ENCODE results near the gene FBXO24. TPM values are rescaled to one million over a fixed set of nuclear protein-coding genes. Genes with fewer than 3 reads are reported as not detected.

FBXO24 gene
- total and polyA plus RNA-seq, 7 donors: 0.27 to 2.8 (median 0.83) TPM; not detected in 1

GRCh38 chr7:100641463-100641859 lies 55.3 kb downstream of the FBXO24 start, which contains the start of gene TFR2:
TSS of gene TFR2 (minus strand) at chr7:100641552. CDS start at chr7:100641509, 43 bp downstream.
- no peaks in the 10 kb centered on the region for H3K4me1 ChIP-seq
- TF ChIP-seq EP300 (IDR thresholded peaks at IDR 0.05) (no peak), POLR2AphosphoS5 (IDR thresholded peaks at IDR 0.05) (no peak), POLR2A (IDR thresholded peaks at IDR 0.05) (no peak), CTCF (IDR thresholded peaks at IDR 0.05) (no peak)
- no peak for DNase-seq
- H3K36me3 ChIP-seq: no peaks in the 10 kb centered on the region
- H3K27me3 ChIP-seq: peaks cover 0 to 45% (median 25%) of the 10 kb centered on the region in 3 donors
- no peak within 1 kb of the TSS for H3K27ac ChIP-seq
- WGBS, 2 donors: 34 to 54% methylated on average over 10 of the region's 10 CpGs
- no peak within 1 kb of the TSS for H3K4me3 ChIP-seq
- intact Hi-C loops (cut with DNase I): no loop called here
- H3K9me3 ChIP-seq: no peaks in the 10 kb centered on the region

- no peaks in the 10 kb centered on the region for H3K4me1 ChIP-seq
- no peak overlapping the region for H3K27ac ChIP-seq
- intact Hi-C loops (cut with DNase I): no loop called here
- H3K36me3 ChIP-seq: no peaks in the 10 kb centered on the region
- no peak for TF ChIP-seq POLR2A (IDR thresholded peaks at IDR 0.05)
- TF ChIP-seq POLR2AphosphoS5 (IDR thresholded peaks at IDR 0.05): no peak
- TF ChIP-seq EP300 (IDR thresholded peaks at IDR 0.05): no peak
- no peak for TF ChIP-seq CTCF (IDR thresholded peaks at IDR 0.05)
- H3K4me3 ChIP-seq: no peak overlapping the region
- no peak for DNase-seq
- no peaks in the 10 kb centered on the region for H3K9me3 ChIP-seq
- WGBS, 2 donors: 70 to 82% methylated on average over 10 of the region's 10 CpGs
- H3K27me3 ChIP-seq: peaks cover 0 to 45% (median 30%) of the 10 kb centered on the region in 3 donors
These were observed 55.9 kb downstream of the FBXO24 start for GRCh38 chr7:100641860-100642533.

- no peaks in the 10 kb centered on the region for H3K9me3 ChIP-seq
- no peak for DNase-seq
- no peak overlapping the region for H3K4me3 ChIP-seq
- H3K27me3 ChIP-seq: peaks cover under 1 to 48% (median 36%) of the 10 kb centered on the region in 3 donors
- TF ChIP-seq POLR2AphosphoS5 (IDR thresholded peaks at IDR 0.05) (no peak), EP300 (IDR thresholded peaks at IDR 0.05) (no peak), POLR2A (IDR thresholded peaks at IDR 0.05) (no peak), CTCF (IDR thresholded peaks at IDR 0.05) (no peak)
- no peak overlapping the region for H3K27ac ChIP-seq
- H3K36me3 ChIP-seq: no peaks in the 10 kb centered on the region
- intact Hi-C loops (cut with DNase I): no loop called here
- WGBS, 2 donors: 34 to 60% methylated on average over 11 of the region's 11 CpGs
- no peaks in the 10 kb centered on the region for H3K4me1 ChIP-seq
These were observed 56.4 kb downstream of the FBXO24 start for GRCh38 chr7:100642534-100642907.

GRCh38 chr7:100649826-100650565 lies 63.9 kb downstream of the FBXO24 start:
- no peak for DNase-seq
- H3K4me1 ChIP-seq: no peaks in the 10 kb centered on the region
- intact Hi-C loops (cut with DNase I): no loop called here
- no peak overlapping the region for H3K4me3 ChIP-seq
- H3K9me3 ChIP-seq: no peaks in the 10 kb centered on the region
- H3K27me3 ChIP-seq: peaks cover 4 to 61% (median 31%) of the 10 kb centered on the region in 3 donors
- no peak overlapping the region for H3K27ac ChIP-seq
- 78 to 83% methylated on average over 15 of the region's 15 CpGs for WGBS, 2 donors
- TF ChIP-seq POLR2AphosphoS5 (IDR thresholded peaks at IDR 0.05) (no peak), POLR2A (IDR thresholded peaks at IDR 0.05) (no peak), EP300 (IDR thresholded peaks at IDR 0.05) (no peak), CTCF (IDR thresholded peaks at IDR 0.05) (no peak)
- H3K36me3 ChIP-seq: no peaks in the 10 kb centered on the region

Small RNA genes within 50 kb of the gene (small RNA-seq; reads per million reads assigned to genes)
- 0 reads per million in 3 donors for gene SAP25

Other genes with a start within 250 kb of the FBXO24 start
- gene PILRB, start 228.2 kb upstream of the FBXO24 start, total RNA-seq: 10 to 100 TPM; 25.3 to 56.2 (median 44.4) TPM
- 10 to 100 TPM in 1 of 3 donors, 1 to 10 TPM in 2; 4.9 to 65.6 (median 7.2) TPM for gene PILRB, start 228.2 kb upstream of the FBXO24 start, polyA plus RNA-seq
- 10 to 100 TPM in 1 of 4 donors, 1 to 10 TPM in 3; 5.0 to 10.0 (median 5.9) TPM for gene PILRA, start 212.8 kb upstream of the FBXO24 start, total RNA-seq
- gene PILRA, start 212.8 kb upstream of the FBXO24 start, polyA plus RNA-seq: 1 to 10 TPM; 5.4 to 6.9 (median 5.5) TPM
- gene ZCWPW1, start 157.6 kb upstream of the FBXO24 start, total RNA-seq: 1 to 10 TPM; 3.8 to 9.4 (median 6.2) TPM
- gene ZCWPW1, start 157.6 kb upstream of the FBXO24 start, polyA plus RNA-seq: 1 to 10 TPM; 1.2 to 6.2 (median 5.4) TPM
- 10 to 100 TPM; 20.0 to 29.7 (median 25.5) TPM for gene MEPCE, start 156.5 kb upstream of the FBXO24 start, total RNA-seq
- 10 to 100 TPM; 18.0 to 32.1 (median 19.7) TPM for gene MEPCE, start 156.5 kb upstream of the FBXO24 start, polyA plus RNA-seq
- 10 to 100 TPM; 17.4 to 42.6 (median 35.2) TPM for gene PPP1R35, start 149.8 kb upstream of the FBXO24 start, total RNA-seq
- 10 to 100 TPM; 28.2 to 45.5 (median 31.4) TPM for gene PPP1R35, start 149.8 kb upstream of the FBXO24 start, polyA plus RNA-seq
- under 1 TPM in 1 of 4 donors, not detected in 3; 0.95 TPM for gene SPACDR, start 122.1 kb upstream of the FBXO24 start, total RNA-seq
- under 1 TPM in 1 of 3 donors, not detected in 2; 0.63 TPM for gene SPACDR, start 122.1 kb upstream of the FBXO24 start, polyA plus RNA-seq
- 10 to 100 TPM; 24.4 to 31.6 (median 28.5) TPM for gene TSC22D4, start 107.1 kb upstream of the FBXO24 start, total RNA-seq
- gene TSC22D4, start 107.1 kb upstream of the FBXO24 start, polyA plus RNA-seq: 10 to 100 TPM; 46.8 to 53.5 (median 51.1) TPM
- 1 to 10 TPM; 1.1 to 1.5 (median 1.4) TPM for gene NYAP1, start 102.4 kb upstream of the FBXO24 start, total RNA-seq
- gene NYAP1, start 102.4 kb upstream of the FBXO24 start, polyA plus RNA-seq: 1 to 10 TPM in 1 of 3 donors, under 1 TPM in 1, not detected in 1; 0.23 to 1.6 TPM
- 10 to 100 TPM; 17.5 to 32.7 (median 20.2) TPM for gene AGFG2, start 47.1 kb upstream of the FBXO24 start, total RNA-seq
- gene AGFG2, start 47.1 kb upstream of the FBXO24 start, polyA plus RNA-seq: 10 to 100 TPM; 28.8 to 33.0 (median 30.7) TPM
- 1 to 10 TPM in 2 of 4 donors, under 1 TPM in 1, not detected in 1; 0.71 to 2.5 (median 1.9) TPM for gene SAP25, start 12.4 kb upstream of the FBXO24 start, total RNA-seq
- 1 to 10 TPM in 1 of 3 donors, not detected in 2; 7.2 TPM for gene SAP25, start 12.4 kb upstream of the FBXO24 start, polyA plus RNA-seq
- 10 to 100 TPM; 28.9 to 74.5 (median 42.9) TPM for gene LRCH4, start 199 bp upstream of the FBXO24 start, total RNA-seq
- 10 to 100 TPM; 28.2 to 92.3 (median 40.7) TPM for gene LRCH4, start 199 bp upstream of the FBXO24 start, polyA plus RNA-seq
- gene PCOLCE, start 16.0 kb downstream of the FBXO24 start, total RNA-seq: 10 to 100 TPM; 14.3 to 76.4 (median 21.4) TPM
- gene PCOLCE, start 16.0 kb downstream of the FBXO24 start, polyA plus RNA-seq: 10 to 100 TPM in 2 of 3 donors, 1 to 10 TPM in 1; 2.3 to 36.7 (median 10.8) TPM
- 10 to 100 TPM in 3 of 4 donors, 1 to 10 TPM in 1; 8.0 to 16.4 (median 12.0) TPM for gene MOSPD3, start 26.2 kb downstream of the FBXO24 start, total RNA-seq
- 10 to 100 TPM; 18.0 to 19.2 (median 18.7) TPM for gene MOSPD3, start 26.2 kb downstream of the FBXO24 start, polyA plus RNA-seq
- gene TFR2, start 55.2 kb downstream of the FBXO24 start, total RNA-seq: under 1 TPM in 1 of 4 donors, not detected in 3; 0.71 TPM
- 1 to 10 TPM in 1 of 3 donors, not detected in 2; 2.2 TPM for gene TFR2, start 55.2 kb downstream of the FBXO24 start, polyA plus RNA-seq
- under 1 TPM in 2 of 4 donors, not detected in 2; 0.68 to 0.71 TPM for gene ACTL6B, start 70.1 kb downstream of the FBXO24 start, total RNA-seq
- gene ACTL6B, start 70.1 kb downstream of the FBXO24 start, polyA plus RNA-seq: under 1 TPM in 1 of 3 donors, not detected in 2; 0.58 TPM
- 100 to 1,000 TPM; 133 to 199 (median 163) TPM for gene GNB2, start 87.4 kb downstream of the FBXO24 start, total RNA-seq
- 100 to 1,000 TPM; 230 to 286 (median 236) TPM for gene GNB2, start 87.4 kb downstream of the FBXO24 start, polyA plus RNA-seq
- gene GIGYF1, start 107.9 kb downstream of the FBXO24 start, total RNA-seq: 10 to 100 TPM; 24.8 to 47.1 (median 26.6) TPM
- 10 to 100 TPM in 1 of 3 donors, 1 to 10 TPM in 2; 3.5 to 27.9 (median 4.8) TPM for gene GIGYF1, start 107.9 kb downstream of the FBXO24 start, polyA plus RNA-seq
- gene POP7, start 119.8 kb downstream of the FBXO24 start, total RNA-seq: 10 to 100 TPM; 20.5 to 39.5 (median 31.7) TPM
- 10 to 100 TPM; 43.5 to 46.2 (median 44.4) TPM for gene POP7, start 119.8 kb downstream of the FBXO24 start, polyA plus RNA-seq
- gene EPO, start 134.1 kb downstream of the FBXO24 start, total RNA-seq: not detected
- not detected for gene EPO, start 134.1 kb downstream of the FBXO24 start, polyA plus RNA-seq
- not detected for gene ZAN, start 147.3 kb downstream of the FBXO24 start, total RNA-seq
- gene ZAN, start 147.3 kb downstream of the FBXO24 start, polyA plus RNA-seq: not detected
- 10 to 100 TPM; 23.9 to 35.5 (median 29.3) TPM for gene EPHB4, start 241.2 kb downstream of the FBXO24 start, total RNA-seq
- 10 to 100 TPM in 2 of 3 donors, 1 to 10 TPM in 1; 5.1 to 29.1 (median 10.2) TPM for gene EPHB4, start 241.2 kb downstream of the FBXO24 start, polyA plus RNA-seq